Lung (tissue), 12 donors: ENCODE results near the gene GUCD1. TPM values are rescaled to one million over a fixed set of nuclear protein-coding genes. Genes with fewer than 3 reads are reported as not detected.

Source experiments
- ATAC-seq: fragments of 200-7000 bp; cut with Tn5 transposase; one replicate; pipeline ENCODE4 v1.9.1; 2020; ENCODE audit warnings: moderate number of reproducible peaks; ENCODE audit not compliant: insufficient read depth, low FRiP score
- DNase-seq, 3 donors: peaks; one replicate each; pipeline ENCODE4 v3.0.0-alpha.2; 2013 to 2017
- H3K27ac ChIP-seq, 2 donors: one replicate each; pipeline ENCODE4 v1.5.1; 2013; ENCODE audit warnings: mild to moderate bottlenecking in 2 of 2, moderate library complexity in 2 of 2, control low read depth in 1 of 2, inconsistent platforms in 1 of 2, low read depth in 1 of 2, low read length in 1 of 2
- H3K27me3 ChIP-seq, 3 donors: one replicate each; pipeline ENCODE4 v1.5.1; 2013; ENCODE audit warnings: low read length in 2 of 3; ENCODE audit not compliant: control insufficient read depth in 3 of 3, insufficient read depth in 3 of 3
- H3K36me3 ChIP-seq, 4 donors: one replicate each; pipeline ENCODE4 v1.5.1; 2013; ENCODE audit warnings: low read length in 4 of 4, mild to moderate bottlenecking in 1 of 4, moderate library complexity in 1 of 4; ENCODE audit not compliant: control insufficient read depth in 4 of 4, insufficient read depth in 4 of 4
- H3K4me1 ChIP-seq, 5 donors: one replicate each; pipeline ENCODE4 v1.5.1; 2013; ENCODE audit warnings: low read length in 5 of 5, mild to moderate bottlenecking in 2 of 5, moderate library complexity in 1 of 5; ENCODE audit not compliant: control insufficient read depth in 5 of 5, insufficient read depth in 5 of 5
- H3K4me3 ChIP-seq: one replicate; pipeline ENCODE4 v1.5.1; 2013; ENCODE audit warnings: mild to moderate bottlenecking, control low read depth, moderate library complexity
- H3K9ac ChIP-seq, 2 donors: one replicate each; pipeline ENCODE4 v1.5.1; 2013; ENCODE audit warnings: low read length in 2 of 2, control low read depth in 1 of 2; ENCODE audit not compliant: insufficient read depth in 1 of 2
- H3K9me3 ChIP-seq, 4 donors: one replicate each; pipeline ENCODE4 v1.5.1; 2013; ENCODE audit warnings: low read length in 3 of 4, mild to moderate bottlenecking in 1 of 4, moderate library complexity in 1 of 4; ENCODE audit not compliant: control insufficient read depth in 4 of 4, insufficient read depth in 3 of 4
- CTCF ChIP-seq: IDR thresholded peaks from 2 replicates; pipeline ENCODE4 v1.5.1; 2012; ENCODE audit warnings: mild to moderate bottlenecking; ENCODE audit errors: control extremely low read depth, extremely low read depth
- WGBS, 2 donors: extraction: QIAGEN DNeasy Blood & Tissue Kit; methylation state at CpG; one replicate each; pipeline ENCODE4 v1.1.7; 2013; 5-methylcytosine and 5-hydroxymethylcytosine counted together
- polyA plus RNA-seq, 2 donors: library from polyadenylated mRNA; stranded (reverse); fragments of 200-250 nt; gene quantifications; one replicate each; pipeline ENCODE4 v1.2.1, GENCODE V29; 2013
- total RNA-seq, 2 donors: library from RNA; depleted of rRNA in 1 of 2; stranded (reverse); fragments of >200 nt in 1 of 2; gene quantifications; one replicate each; pipeline ENCODE4 v1.2.1, GENCODE V29; 2014 to 2021
- donor health status: control.
- donor health status: control.
- donor health status: Bipolar disorder and iron deficiency.
- donor health status: healthy.
- donor health status: DM: yes; HTN: yes; CAD: no.

Gene GUCD1
- total and polyA plus RNA-seq, 4 donors = 87.8 to 130 (median 107) TPM

GRCh38 chr22:24504540-24504939 lies 50.4 kb downstream of the GUCD1 start:
- no peak for TF ChIP-seq CTCF
- Histone ChIP-seq H3K36me3 (no peaks in the 10 kb centered on the region), H3K9me3 (no peaks in the 10 kb centered on the region), H3K27ac (no peak overlapping the region), H3K4me3 (no peak overlapping the region), H3K4me1 (peaks cover 0 to 17% (median 8%) of the 10 kb centered on the region in 5 donors), H3K27me3 (no peaks in the 10 kb centered on the region), H3K9ac (no peak overlapping the region)
- ATAC-seq = no peak
- 53 to 81% methylated on average over 2 of the region's 2 CpGs for WGBS, 2 donors
- no peak for DNase-seq

GRCh38 chr22:24503843-24504338 lies 51.0 kb downstream of the GUCD1 start:
- ATAC-seq = no peak
- TF ChIP-seq CTCF = no peak
- H3K9ac ChIP-seq = no peak overlapping the region
- DNase-seq = no peak
- no peaks in the 10 kb centered on the region for H3K27me3 ChIP-seq
- no peak overlapping the region for H3K4me3 ChIP-seq
- 60 to 78% methylated on average over 5 of the region's 5 CpGs for WGBS, 2 donors
- H3K27ac ChIP-seq = no peak overlapping the region
- H3K4me1 ChIP-seq = peaks cover 0 to 17% (median 9%) of the 10 kb centered on the region in 5 donors
- H3K9me3 ChIP-seq = no peaks in the 10 kb centered on the region
- H3K36me3 ChIP-seq = no peaks in the 10 kb centered on the region

- H3K4me1 ChIP-seq = peaks cover 0 to 17% (median 11%) of the 10 kb centered on the region in 5 donors
- DNase-seq (peak in 2 of 3 donors; percentile 38 to 42), ATAC-seq (peak; percentile 30)
- no peaks in the 10 kb centered on the region for H3K27me3 ChIP-seq
- WGBS, 2 donors = 65 to 75% methylated on average over 7 of the region's 7 CpGs
- H3K4me3 ChIP-seq = no peak overlapping the region
- peak; percentile 32 for TF ChIP-seq CTCF
- no peak overlapping the region for H3K27ac ChIP-seq
- no peak overlapping the region for H3K9ac ChIP-seq
- no peaks in the 10 kb centered on the region for H3K9me3 ChIP-seq
- H3K36me3 ChIP-seq = no peaks in the 10 kb centered on the region
Measured at GRCh38 chr22:24503137-24503842, 51.6 kb downstream of the GUCD1 start.
